T47D (cell line): Measurements from ENCODE around the gene GID8.

ENCODE experiments used
- DNase-seq, 2 experiments: peaks; one replicate each; pipeline versions ENCODE4 v3.0.0 to v3.0.0-alpha.2; 2011 to 2012; ENCODE audit warnings: low read depth in 1 of 2, low spot score in 1 of 2
- JUND ChIP-seq: IDR thresholded peaks from 2 replicates; pipeline ENCODE4 v1.6.1; 2012; ENCODE audit warnings: low read depth
- in situ Hi-C: cut with HindIII; loops from 2 replicates; pipeline ENCODE4 v1.10.0; 2016; ENCODE audit warnings: low sequenced_read_pairs, low pct_unique_long_range_greater_than_20kb

Gene GID8

GRCh38 chr20:62928246-62928939, 9.6 kb upstream of the GID8 start:
- in situ Hi-C loops = no loop called here
- DNase-seq = no peak
- no peak for TF ChIP-seq JUND

- in situ Hi-C loops = no loop called here
- TF ChIP-seq JUND = no peak
- DNase-seq = peak; percentile 31 to 53
Observed at GRCh38 chr20:62929051-62929538, 8.9 kb upstream of the GID8 start.

- no peak for TF ChIP-seq JUND
- in situ Hi-C loops = no loop called here
- no peak for DNase-seq
Observed at GRCh38 chr20:62931464-62931863, 6.5 kb upstream of the GID8 start.

DNA sequence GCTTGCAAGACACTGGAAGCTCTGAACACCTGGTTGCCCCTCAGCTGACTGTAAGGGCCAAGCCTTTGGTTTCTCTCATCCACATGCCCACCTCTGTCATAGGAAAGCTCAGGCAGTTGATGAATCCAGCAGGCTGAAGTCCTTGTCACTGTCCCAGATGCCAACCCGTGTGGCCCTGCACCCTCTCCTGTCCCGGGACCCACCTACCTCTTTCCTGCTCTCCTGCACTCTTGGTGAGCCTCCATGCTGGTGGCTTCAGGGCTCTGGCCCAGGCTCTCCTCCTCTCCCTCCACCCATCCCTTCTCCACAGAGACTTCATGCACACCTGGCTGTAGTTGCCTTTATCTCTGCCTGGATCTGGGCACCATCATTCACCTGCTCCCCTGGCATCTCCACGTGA, 4.0 kb upstream of the GID8 start:
- in situ Hi-C loops = no loop called here
- no peak for TF ChIP-seq JUND
- DNase-seq = no peak

DNA sequence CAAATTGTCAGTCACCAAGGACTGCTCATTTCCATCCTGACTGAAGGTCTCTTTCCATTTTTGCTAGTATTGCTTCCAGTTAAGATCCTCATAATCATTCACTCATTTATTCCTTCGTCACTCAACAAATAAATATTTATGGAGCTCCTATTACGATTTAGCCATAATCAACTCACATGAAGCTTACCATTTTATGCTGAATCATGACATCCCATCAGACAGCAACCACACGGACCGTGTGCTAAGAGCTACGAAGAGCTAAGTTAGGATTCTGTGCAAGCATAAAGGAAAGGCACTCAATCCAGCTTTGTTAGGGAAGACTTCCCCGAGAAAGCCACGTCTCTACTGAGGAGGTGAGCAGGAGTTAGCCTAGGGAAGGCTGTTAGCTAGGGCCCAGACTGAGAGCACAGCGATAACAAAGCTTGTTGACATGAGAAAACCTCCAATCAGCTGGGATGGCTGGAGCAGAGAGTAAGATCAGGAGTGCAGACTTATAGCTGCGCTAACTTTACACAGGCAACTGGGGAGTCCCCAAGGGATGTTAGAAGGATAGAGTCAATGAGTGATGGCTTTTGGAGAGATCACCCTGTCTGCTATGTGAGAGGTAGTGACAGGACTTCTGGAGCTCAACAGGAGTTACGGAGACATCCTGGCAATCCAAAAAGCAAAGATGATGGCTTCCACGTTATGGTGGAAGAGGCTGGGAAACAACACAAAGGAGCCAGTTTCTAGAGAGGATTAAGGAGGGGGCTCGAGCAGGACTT, 2.6 kb upstream of the GID8 start:
- no peak for TF ChIP-seq JUND
- no peak for DNase-seq
- in situ Hi-C loops = no loop called here

DNA sequence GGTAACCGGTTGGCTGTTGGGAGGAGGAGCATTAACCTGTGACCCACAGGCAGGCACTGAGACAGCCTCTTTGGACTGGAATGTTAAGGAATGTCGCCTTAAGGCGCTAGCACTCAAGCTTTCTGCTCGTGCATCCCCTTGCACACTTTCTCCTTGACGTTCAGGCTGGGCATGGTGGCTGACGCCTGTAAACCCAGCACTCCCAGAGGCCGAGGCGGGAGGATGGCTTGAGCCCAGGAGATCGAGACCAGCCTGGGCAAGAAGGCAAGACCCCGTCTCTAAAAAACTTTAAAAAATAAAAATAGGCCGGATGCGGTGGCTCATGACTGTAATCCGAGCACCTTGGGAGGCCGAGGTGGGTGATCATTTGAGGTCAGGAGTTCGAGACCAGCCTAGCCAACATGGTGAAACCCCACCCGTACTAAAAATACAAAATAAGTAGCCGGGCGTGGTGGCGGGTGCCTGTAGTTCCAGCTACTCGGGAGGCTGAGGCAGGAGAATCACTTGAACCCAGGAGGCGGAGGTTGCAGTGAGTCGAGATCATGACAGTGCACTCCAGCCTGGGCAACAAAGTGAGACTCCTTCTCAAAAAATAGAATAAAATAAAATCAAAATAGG, 1.9 kb upstream of the GID8 start:
- DNase-seq = peak in 1 of 2 experiments; percentile 27
- in situ Hi-C loops = no loop called here
- TF ChIP-seq JUND = no peak

DNA sequence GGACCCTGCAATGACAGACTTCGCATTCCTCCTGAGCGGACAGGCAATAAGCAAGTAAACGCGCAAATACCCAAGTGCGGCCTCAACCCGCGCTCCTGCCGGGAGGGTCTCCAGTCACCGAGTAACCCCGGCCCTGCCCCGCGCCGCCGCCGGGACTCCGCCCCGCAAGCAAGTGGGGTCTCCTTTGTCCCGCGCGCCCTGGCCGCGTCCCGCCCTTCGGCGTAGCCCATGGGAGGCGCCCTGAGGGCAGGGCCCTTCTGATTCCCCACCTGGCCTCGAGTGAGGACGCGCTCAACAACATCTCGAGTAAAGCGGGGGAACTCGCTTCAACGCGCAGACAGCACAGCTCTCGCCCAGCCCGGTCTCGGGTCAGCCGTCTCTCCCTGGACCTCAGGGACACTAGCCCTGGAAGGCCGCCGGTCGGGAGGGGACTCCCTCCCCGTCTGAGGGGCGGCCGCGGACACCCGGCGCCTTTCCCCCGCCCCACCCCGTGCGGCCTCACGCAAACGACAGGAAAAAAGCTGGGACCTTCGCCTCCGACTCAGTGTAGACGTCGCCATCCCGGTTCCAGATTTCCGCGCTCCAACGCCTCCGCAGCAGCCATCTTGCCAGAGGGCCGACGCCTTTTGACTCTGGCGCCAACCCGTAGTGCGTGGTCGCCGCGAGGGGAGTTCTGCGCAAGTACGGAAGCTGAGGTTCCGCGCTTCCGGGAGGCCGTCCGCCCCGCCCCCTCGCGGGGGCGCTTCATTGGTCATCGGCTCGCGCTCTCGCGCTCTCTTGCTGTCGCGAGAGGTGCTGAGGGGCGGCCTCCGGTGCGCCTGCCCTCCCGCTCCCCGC, 461 bp upstream of the GID8 start:
- no peak for TF ChIP-seq JUND
- in situ Hi-C loops = no loop called here
- DNase-seq = peak; percentile 93 to 98

DNA sequence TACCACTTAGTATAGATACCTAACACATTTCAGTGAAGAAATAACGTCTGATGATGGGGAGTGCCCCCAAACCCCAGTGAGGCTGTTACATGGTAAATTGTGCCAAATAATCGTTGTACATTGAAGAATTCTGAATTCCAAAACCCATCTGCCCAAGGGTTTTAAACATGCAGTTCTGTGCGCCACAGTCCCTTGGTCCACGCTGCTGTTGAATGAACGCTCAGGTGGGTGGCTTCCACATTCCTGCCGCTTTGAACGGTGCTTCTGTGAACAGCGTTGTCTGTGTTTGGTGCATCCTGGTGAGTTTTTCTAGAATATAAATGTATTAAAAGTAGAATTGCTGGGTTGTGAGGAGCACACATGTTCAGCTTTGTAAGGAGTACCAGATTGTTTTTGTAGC, 2.9 kb downstream of the GID8 start:
- in situ Hi-C loops = no loop called here
- DNase-seq = no peak
- TF ChIP-seq JUND = no peak

DNA sequence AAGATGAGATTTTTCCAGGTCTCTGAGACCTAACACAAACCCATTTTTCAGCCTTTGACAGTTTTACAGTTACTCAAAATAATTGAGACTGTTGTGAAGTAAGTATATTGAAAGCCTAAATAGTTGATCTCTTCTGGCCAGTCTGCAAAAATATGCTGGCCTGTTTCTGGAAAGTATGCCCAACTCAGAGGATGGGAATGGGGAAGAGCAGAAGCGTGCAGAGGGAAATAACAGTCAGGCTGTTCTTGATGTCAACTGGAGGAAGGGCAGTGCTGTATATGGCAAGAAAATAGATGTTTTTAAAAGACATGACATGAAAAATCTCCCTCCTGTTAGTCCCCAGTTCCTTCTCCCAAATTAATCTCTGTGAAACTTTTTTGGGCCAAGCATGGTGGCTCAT, 3.8 kb downstream of the GID8 start:
- no peak for TF ChIP-seq JUND
- in situ Hi-C loops = no loop called here
- DNase-seq = no peak

DNA sequence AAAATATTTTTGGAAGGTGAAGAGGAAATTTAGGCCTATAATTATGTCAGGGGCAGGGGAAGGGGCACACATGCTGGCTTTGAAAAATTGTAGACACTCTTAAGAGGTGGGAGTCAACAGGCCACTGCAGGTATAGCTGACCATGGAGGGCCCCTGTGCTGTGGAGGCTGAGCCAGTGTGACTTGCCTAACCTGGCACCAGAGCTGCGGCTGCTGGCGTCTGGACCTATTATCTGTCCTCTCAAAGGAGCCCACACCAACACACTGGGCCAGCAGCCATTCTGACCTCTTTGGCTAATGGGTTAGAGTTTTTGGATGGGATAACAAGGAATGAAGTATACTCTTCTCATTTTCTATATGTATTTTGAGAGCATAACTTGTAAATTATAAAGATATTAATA, 4.5 kb downstream of the GID8 start:
- no peak for DNase-seq
- TF ChIP-seq JUND = no peak
- in situ Hi-C loops = no loop called here

DNA sequence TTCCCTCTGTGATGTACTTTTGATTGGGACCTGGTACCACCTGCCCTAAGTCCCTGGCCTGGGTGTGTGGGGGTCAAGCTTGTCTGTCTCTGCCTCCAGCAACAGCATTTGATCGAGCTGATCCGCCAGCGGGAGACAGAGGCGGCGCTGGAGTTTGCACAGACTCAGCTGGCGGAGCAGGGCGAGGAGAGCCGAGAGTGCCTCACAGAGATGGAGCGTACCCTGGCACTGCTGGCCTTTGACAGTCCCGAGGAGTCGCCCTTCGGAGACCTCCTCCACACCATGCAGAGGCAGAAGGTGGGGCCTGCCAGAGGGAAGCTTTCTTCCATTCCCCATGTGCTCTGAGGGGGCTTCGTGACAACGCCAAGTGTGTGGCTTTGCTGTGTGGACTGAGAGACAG, 5.4 kb downstream of the GID8 start:
- no peak for DNase-seq
- TF ChIP-seq JUND = no peak
- in situ Hi-C loops = no loop called here

GRCh38 chr20:62944184-62944583, 6.2 kb downstream of the GID8 start:
- in situ Hi-C loops = no loop called here
- no peak for DNase-seq
- no peak for TF ChIP-seq JUND
